CD1c-positive myeloid dendritic cell (primary cell): Measurements from ENCODE around the gene RBMS1.
"Not testable (repeated sequence)": the region's sequence is repeated elsewhere in the genome, so short reads cannot be mapped to it uniquely, and the experiment has no call there.

ENCODE experiments used
- DNase-seq: peaks from one replicate; pipeline ENCODE4 v3.0.0-alpha.2; 2016; ENCODE audit errors: extremely low spot score

RBMS1 gene

DNA sequence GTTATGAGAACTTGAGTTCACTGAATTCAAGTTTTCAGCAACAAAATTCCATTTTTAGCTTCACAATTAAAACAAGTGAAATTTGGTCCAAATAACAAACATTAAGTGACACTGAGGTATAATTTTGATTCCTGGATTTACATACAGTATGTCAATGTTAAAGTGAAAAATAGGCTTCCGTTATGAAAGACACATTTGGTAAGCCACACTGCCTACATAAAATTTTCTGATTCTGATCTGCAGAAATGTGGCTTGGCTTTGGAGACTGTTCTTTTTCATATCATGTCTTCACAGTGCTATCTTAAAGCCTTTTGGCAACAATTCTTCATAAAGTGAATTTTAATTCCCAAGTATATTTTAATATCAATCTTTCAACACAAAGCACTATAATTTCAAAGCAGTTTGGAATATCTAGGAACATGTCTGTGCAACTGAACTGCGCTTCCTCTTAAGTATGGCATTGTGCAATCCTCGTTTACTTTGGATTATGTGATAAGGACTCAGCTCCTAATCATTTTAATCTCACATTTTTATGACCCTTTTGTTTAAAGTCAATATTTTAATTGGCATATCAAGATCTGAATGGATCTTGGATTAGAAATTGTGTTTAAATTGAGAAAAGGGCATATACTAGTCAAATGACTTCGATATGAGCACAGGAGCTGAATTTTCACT, 60.0 kb downstream of the RBMS1 start:
- peak; percentile 36 for DNase-seq

DNA sequence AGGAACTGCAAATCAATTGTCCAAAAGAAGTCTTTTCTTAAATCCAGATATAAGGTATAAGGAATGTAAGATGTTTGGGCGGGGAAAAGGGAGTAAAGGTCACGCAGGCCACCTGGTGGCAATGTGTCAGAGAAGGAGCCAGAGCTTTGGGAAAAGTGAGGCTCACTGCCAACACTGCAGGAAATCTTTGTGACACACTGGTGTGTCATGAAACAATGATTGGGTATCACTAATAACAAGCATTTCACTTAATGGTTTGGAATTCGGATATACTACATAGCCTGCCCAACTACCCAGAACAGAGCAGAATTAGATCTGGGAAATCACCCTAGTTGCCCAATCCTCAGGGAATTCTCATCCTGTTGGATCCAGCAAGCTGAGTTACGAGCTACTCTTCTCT, 61.0 kb downstream of the RBMS1 start:
- DNase-seq: no peak

GRCh38 chr2:160431441-160431840, 62.2 kb downstream of the RBMS1 start:
- DNase-seq: no peak

- no peak for DNase-seq
These were observed 63.6 kb downstream of the RBMS1 start for GRCh38 chr2:160430001-160430344.

DNA sequence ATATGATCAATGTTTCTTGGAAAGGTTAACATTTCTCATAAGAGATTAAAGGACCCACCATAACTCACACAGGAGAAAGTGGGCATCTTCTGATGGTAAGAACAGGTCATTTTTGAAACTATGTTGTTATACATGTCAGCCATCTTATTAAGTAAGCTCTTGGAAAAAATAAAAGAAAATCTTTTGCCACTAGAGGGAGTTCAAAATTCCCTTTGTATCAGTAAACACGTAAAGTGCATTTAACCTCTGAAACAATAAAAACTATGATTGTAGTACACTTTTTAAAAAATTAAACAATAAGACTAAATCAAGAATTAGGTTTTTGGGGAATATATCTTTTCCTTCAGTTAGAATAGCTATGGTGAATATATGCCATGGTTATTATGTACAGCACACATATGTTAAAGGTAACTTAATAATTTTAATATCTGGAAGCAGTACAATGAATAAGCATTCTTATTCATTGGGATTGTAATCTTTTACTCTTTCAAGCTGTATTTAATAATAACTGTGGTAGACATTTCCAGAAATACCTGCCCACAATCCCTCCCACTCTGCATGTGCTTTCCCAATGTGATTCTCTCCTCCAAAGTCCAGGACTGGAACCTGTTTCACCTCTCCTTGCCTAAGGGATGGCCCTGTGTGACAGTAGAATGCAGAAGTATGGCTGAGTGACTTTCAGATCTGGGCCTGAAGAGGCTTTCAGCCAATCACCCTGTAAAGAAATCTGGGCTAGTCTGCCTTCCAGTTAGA, 64.2 kb downstream of the RBMS1 start:
- DNase-seq: peak; percentile 79

DNA sequence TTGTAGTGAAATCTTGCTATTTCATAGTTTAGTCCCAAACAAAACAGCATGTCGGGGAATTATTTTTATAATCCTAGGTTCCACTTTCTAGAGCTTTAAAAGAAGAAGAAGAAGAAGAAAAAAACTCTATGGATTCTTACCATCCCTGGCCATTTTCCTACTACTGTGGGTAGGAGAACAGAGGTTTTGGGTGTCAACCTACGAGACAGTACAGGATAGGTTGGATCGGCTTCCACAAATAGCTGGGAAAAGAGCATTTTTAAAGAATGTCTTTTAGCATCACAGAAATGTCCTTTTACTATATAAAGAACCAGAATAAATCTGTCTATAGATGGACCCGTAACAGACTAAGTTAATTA, 65.2 kb downstream of the RBMS1 start:
- DNase-seq: no peak

DNA sequence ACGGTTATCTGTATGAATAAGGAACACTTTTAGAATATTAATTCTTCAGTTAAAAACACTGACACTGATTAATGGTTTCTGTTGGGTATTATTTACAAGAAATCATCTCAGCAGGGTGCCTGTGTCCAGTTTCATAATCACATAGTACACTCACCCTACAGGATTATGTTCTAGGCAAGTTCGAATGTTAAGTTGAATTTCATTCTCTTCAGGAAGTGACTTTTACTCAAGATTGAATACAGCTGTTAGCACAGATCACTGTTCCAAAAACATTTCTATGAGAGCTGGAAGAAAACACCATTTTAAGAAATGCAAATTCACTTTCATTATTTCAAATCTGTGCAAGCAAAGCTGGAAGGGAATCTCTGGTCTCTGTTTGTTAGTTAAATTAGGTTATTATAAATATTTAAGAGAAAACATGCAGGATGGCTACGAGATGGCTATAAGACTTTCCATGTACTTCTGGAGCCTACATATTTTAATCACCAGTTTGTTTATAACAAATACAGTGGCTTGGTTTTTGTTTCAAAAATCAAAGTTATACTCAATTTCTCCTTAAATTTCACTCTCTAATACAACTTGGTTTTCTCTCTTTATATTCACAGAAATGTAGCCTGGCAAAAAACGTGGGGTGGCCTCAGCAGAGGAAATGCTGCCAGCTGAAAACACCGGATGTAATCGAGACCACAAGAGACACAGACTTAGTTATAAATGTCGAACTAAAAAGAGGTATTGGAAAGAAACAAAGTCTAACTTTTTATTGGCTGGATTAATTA, 65.8 kb downstream of the RBMS1 start:
- DNase-seq: peak; percentile 42

GRCh38 chr2:160426604-160427003, 67.0 kb downstream of the RBMS1 start:
- DNase-seq: no peak

DNA sequence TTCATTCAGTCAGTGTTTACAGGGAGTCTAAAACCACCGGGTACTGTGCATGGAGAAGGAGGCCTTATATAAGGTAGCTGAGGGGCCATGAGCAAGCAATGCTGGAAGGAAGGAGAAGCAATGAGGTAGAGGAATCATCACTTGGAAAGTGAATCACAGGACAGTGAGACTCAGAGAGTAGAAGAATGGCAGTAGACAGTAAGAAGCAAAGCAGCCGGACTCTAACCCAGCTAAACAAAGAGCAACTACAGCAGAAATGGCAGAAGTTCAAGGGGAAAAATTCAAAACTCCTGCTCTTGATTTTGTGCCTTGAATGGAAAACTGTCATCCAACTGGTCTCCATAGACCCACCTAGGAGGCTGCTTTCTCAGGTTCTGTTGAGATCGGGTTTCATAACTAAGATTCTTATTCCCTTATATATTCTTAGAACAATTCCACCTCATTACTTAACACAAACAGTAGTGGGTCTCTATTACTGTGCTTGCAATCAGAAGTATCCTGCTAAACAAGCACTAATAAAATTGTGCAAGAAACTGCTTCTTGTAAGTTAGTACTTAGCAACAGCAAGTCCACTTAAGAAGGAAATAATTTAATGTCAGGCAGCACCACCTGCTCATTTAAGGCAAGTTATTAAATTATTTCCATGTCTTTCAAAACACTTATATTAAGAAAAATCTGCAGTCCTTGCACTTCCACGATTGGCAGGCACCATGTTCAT, 68.0 kb downstream of the RBMS1 start:
- DNase-seq: no peak

GRCh38 chr2:160423126-160423525, 70.5 kb downstream of the RBMS1 start:
- DNase-seq: no peak

DNA sequence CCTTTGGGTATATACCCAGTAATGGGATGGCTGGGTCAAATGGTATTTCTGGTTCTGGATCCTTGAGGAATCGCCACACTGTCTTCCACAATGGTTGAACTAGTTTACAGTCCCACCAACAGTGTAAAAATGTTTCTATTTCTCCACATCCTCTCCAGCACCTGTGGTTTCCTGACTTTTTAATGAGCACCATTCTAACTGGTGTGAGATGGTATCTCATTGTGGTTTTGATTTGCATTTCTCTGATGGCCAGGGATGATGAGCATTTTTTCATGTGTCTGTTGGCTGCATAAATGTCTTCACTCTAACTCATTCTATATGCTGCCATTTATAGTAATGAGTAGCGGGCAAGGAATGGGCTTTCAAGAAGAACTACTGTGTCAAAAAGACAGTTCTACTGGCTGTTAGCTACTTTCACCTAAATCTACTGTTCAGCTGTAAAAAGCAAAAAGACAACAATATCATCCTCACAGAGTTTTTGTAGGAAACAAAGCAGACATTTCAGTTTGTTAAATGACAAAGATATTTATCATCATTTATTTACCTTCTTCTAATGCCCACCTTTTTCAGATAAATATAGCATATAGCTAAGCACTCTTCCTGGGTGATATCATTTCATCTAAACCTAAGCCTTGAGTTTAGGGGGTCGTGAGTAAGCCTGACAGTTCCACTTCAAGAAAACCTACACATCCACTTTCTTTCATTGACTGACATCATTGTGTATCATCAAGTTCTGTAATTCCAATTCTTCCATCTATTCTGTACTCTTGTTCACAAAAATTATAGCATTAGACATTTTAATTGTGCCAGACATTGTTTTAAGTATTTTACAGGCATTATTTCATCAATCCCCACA, 71.7 kb downstream of the RBMS1 start:
- not testable (repeated sequence) for DNase-seq

GRCh38 chr2:160420711-160421110, 72.9 kb downstream of the RBMS1 start:
- DNase-seq: no peak

- no peak for DNase-seq
These were observed 73.7 kb downstream of the RBMS1 start for GRCh38 chr2:160419776-160420505.

DNA sequence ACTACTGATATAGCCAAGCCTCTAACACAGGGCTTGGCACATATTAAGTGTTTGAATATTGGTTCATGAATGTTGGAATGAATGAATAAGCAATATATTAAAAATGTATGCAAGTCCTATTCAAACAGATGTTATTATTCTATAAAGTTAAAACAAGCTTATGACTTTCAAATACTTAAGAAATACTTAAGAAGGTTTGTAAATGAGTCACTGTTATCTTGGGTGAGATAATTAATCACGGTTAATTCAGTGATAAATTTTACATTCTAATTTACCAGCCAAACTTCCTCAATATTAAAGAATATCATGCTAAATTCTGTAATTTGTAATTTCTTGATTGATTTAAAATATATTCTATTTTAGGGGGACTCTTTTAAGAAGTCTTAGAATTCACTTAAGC, 74.8 kb downstream of the RBMS1 start:
- DNase-seq: no peak

GRCh38 chr2:160418398-160418765, 75.2 kb downstream of the RBMS1 start:
- DNase-seq: no peak

- no peak for DNase-seq
These were observed 75.7 kb downstream of the RBMS1 start for GRCh38 chr2:160417745-160418397.

- DNase-seq: no peak
These were observed 77.6 kb downstream of the RBMS1 start for GRCh38 chr2:160415991-160416390.

GRCh38 chr2:160411955-160412354, 81.7 kb downstream of the RBMS1 start:
- no peak for DNase-seq

DNA sequence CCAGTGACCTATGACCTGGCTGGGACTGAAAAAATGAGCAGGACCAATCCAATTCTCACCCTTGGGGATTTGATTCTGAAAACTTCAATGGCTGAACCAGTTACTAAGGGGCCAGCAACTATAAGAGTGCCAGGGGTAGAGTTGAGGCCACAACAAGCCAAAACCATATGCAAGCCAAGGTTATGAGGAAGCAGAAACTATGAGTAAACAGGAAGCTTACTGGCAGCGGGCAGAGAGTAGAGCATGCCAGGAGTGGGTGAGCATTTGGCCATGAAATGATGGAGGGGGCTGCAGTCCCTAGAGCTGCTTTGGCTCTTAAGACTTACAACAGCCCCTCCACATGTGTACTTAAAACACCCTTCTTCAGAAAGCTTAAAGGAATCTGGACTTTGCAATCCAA, 82.4 kb downstream of the RBMS1 start:
- peak; percentile 62 for DNase-seq

GRCh38 chr2:160409480-160409879, 84.1 kb downstream of the RBMS1 start:
- DNase-seq: no peak
